Hematopoietic multipotent progenitor cell treated with erythropoietin and hydrocortisone succinate and interleukin-3 and kit ligand, for 15 days (in vitro differentiated cells): Measurements from ENCODE around the gene FLYWCH1.

ENCODE experiments used
- DNase-seq: peaks from one replicate; pipeline ENCODE4 v3.0.0-alpha.2; 2015; ENCODE audit warnings: low spot score

The FLYWCH1 gene

GRCh38 chr16:2900526-2901075 is 11.1 kb upstream of the FLYWCH1 start:
- DNase-seq: no peak

GRCh38 chr16:2902337-2903130 is 9.2 kb upstream of the FLYWCH1 start:
- no peak for DNase-seq

- peak; percentile 83 for DNase-seq
These were observed 7.4 kb upstream of the FLYWCH1 start for GRCh38 chr16:2904100-2904921.

- DNase-seq: no peak
These were observed 6.8 kb upstream of the FLYWCH1 start for GRCh38 chr16:2904922-2905240.

- peak; percentile 98 for DNase-seq
These were observed 6.3 kb upstream of the FLYWCH1 start for GRCh38 chr16:2905241-2905987.

GRCh38 chr16:2905988-2906387 is 5.7 kb upstream of the FLYWCH1 start:
- no peak for DNase-seq

GRCh38 chr16:2907084-2907753 is 4.5 kb upstream of the FLYWCH1 start:
- peak; percentile 56 for DNase-seq

- DNase-seq: no peak
These were observed 1.2 kb upstream of the FLYWCH1 start for GRCh38 chr16:2910441-2910969.

- peak; percentile 44 for DNase-seq
These were observed 834 bp downstream of the FLYWCH1 start for GRCh38 chr16:2912330-2913199.

GRCh38 chr16:2913603-2914002 is 1.9 kb downstream of the FLYWCH1 start:
- DNase-seq: no peak

- DNase-seq: no peak
These were observed 2.5 kb downstream of the FLYWCH1 start for GRCh38 chr16:2914233-2914632.

- no peak for DNase-seq
These were observed 3.6 kb downstream of the FLYWCH1 start for GRCh38 chr16:2915196-2915929.

- peak; percentile 77 for DNase-seq
These were observed 8.0 kb downstream of the FLYWCH1 start for GRCh38 chr16:2919511-2920255.

GRCh38 chr16:2923481-2923880 is 11.8 kb downstream of the FLYWCH1 start:
- no peak for DNase-seq

GRCh38 chr16:2924901-2925755 is 13.4 kb downstream of the FLYWCH1 start:
- no peak for DNase-seq

GRCh38 chr16:2925951-2926649 is 14.4 kb downstream of the FLYWCH1 start:
- no peak for DNase-seq

- no peak for DNase-seq
These were observed 14.9 kb downstream of the FLYWCH1 start for GRCh38 chr16:2926650-2926999.
